Mucosa of rectum (tissue), 2 donors: ENCODE results near the gene FAM13C.
"Not testable (repeated sequence)": the region's sequence is repeated elsewhere in the genome, so short reads cannot be mapped to it uniquely, and the experiment has no call there.

Experiments
- H3K27ac ChIP-seq, 2 donors: one replicate each; pipeline ENCODE4 v1.7.0; 2013; ENCODE audit warnings: inconsistent platforms in 2 of 2, low read depth in 2 of 2, low read length in 2 of 2
- H3K27me3 ChIP-seq, 2 donors: one replicate each; pipeline ENCODE4 v1.7.0; 2013; ENCODE audit warnings: low read length in 2 of 2; ENCODE audit not compliant: control insufficient read depth in 2 of 2, insufficient read depth in 2 of 2
- H3K36me3 ChIP-seq, 2 donors: one replicate each; pipeline ENCODE4 v1.7.0; 2013; ENCODE audit warnings: low read length in 2 of 2; ENCODE audit not compliant: control insufficient read depth in 2 of 2, insufficient read depth in 2 of 2
- H3K4me1 ChIP-seq, 2 donors: one replicate each; pipeline ENCODE4 v1.7.0; 2013; ENCODE audit warnings: low read length in 2 of 2, mild to moderate bottlenecking in 1 of 2; ENCODE audit not compliant: control insufficient read depth in 2 of 2, insufficient read depth in 2 of 2
- H3K4me3 ChIP-seq, 2 donors: one replicate each; pipeline ENCODE4 v1.7.0; 2013; ENCODE audit warnings: low read length in 2 of 2
- H3K9ac ChIP-seq, 2 donors: one replicate each; pipeline ENCODE4 v1.7.0; 2013; ENCODE audit warnings: low read length in 2 of 2, low read depth in 1 of 2, mild to moderate bottlenecking in 1 of 2
- H3K9me3 ChIP-seq, 2 donors: one replicate each; pipeline ENCODE4 v1.7.0; 2013; ENCODE audit warnings: low read length in 2 of 2; ENCODE audit not compliant: control insufficient read depth in 2 of 2
- donor health status: healthy.
- donor health status: Normal muscosa, but diverticular disease.

Gene FAM13C

GRCh38 chr10:59229441-59229840 lies 132.9 kb downstream of the FAM13C start:
- Histone ChIP-seq H3K4me3 (no peak overlapping the region), H3K36me3 (no peaks in the 10 kb centered on the region), H3K4me1 (no peaks in the 10 kb centered on the region), H3K27me3 (no peaks in the 10 kb centered on the region), H3K9me3 (no peaks in the 10 kb centered on the region), H3K27ac (no peak overlapping the region), H3K9ac (no peak overlapping the region)

GRCh38 chr10:59227136-59227673 lies 135.1 kb downstream of the FAM13C start:
- no peak overlapping the region for H3K4me3 ChIP-seq
- no peaks in the 10 kb centered on the region for H3K4me1 ChIP-seq
- H3K9me3 ChIP-seq = no peaks in the 10 kb centered on the region
- no peaks in the 10 kb centered on the region for H3K27me3 ChIP-seq
- H3K9ac ChIP-seq = no peak overlapping the region
- no peak overlapping the region for H3K27ac ChIP-seq
- H3K36me3 ChIP-seq = no peaks in the 10 kb centered on the region

- no peaks in the 10 kb centered on the region for H3K27me3 ChIP-seq
- no peaks in the 10 kb centered on the region for H3K4me1 ChIP-seq
- H3K4me3 ChIP-seq = no peak overlapping the region
- no peaks in the 10 kb centered on the region for H3K36me3 ChIP-seq
- H3K9me3 ChIP-seq = no peaks in the 10 kb centered on the region
- H3K9ac ChIP-seq = no peak overlapping the region
- no peak overlapping the region for H3K27ac ChIP-seq
Measured at GRCh38 chr10:59225211-59225610, 137.1 kb downstream of the FAM13C start.

GRCh38 chr10:59223597-59223996 lies 138.8 kb downstream of the FAM13C start:
- not testable (repeated sequence) for H3K4me3 ChIP-seq, H3K27ac ChIP-seq, H3K9me3 ChIP-seq, H3K4me1 ChIP-seq, H3K36me3 ChIP-seq, H3K9ac ChIP-seq, H3K27me3 ChIP-seq

- Histone ChIP-seq H3K27me3 (no peaks in the 10 kb centered on the region), H3K9ac (no peak overlapping the region), H3K36me3 (no peaks in the 10 kb centered on the region), H3K27ac (no peak overlapping the region), H3K4me1 (no peaks in the 10 kb centered on the region), H3K4me3 (no peak overlapping the region), H3K9me3 (no peaks in the 10 kb centered on the region)
Measured at GRCh38 chr10:59222788-59223187, 139.6 kb downstream of the FAM13C start.

- H3K9ac ChIP-seq = no peak overlapping the region
- H3K4me3 ChIP-seq = no peak overlapping the region
- H3K4me1 ChIP-seq = no peaks in the 10 kb centered on the region
- H3K9me3 ChIP-seq = no peaks in the 10 kb centered on the region
- H3K27ac ChIP-seq = no peak overlapping the region
- H3K27me3 ChIP-seq = no peaks in the 10 kb centered on the region
- no peaks in the 10 kb centered on the region for H3K36me3 ChIP-seq
Measured at GRCh38 chr10:59216178-59216869, 146.0 kb downstream of the FAM13C start.

- H3K27ac ChIP-seq = no peak overlapping the region
- H3K4me3 ChIP-seq = no peak overlapping the region
- no peak overlapping the region for H3K9ac ChIP-seq
- no peaks in the 10 kb centered on the region for H3K36me3 ChIP-seq
- no peaks in the 10 kb centered on the region for H3K27me3 ChIP-seq
- H3K9me3 ChIP-seq = no peaks in the 10 kb centered on the region
- H3K4me1 ChIP-seq = no peaks in the 10 kb centered on the region
Measured at GRCh38 chr10:59214160-59214559, 148.2 kb downstream of the FAM13C start.

GRCh38 chr10:59212301-59212798 lies 150.0 kb downstream of the FAM13C start:
- Histone ChIP-seq H3K9ac (no peak overlapping the region), H3K27me3 (no peaks in the 10 kb centered on the region), H3K36me3 (no peaks in the 10 kb centered on the region), H3K4me3 (no peak overlapping the region), H3K27ac (no peak overlapping the region), H3K4me1 (no peaks in the 10 kb centered on the region), H3K9me3 (no peaks in the 10 kb centered on the region)

GRCh38 chr10:59206204-59206720 lies 156.1 kb downstream of the FAM13C start:
- Histone ChIP-seq H3K9me3 (no peaks in the 10 kb centered on the region), H3K27me3 (no peaks in the 10 kb centered on the region), H3K4me1 (no peaks in the 10 kb centered on the region), H3K9ac (no peak overlapping the region), H3K4me3 (no peak overlapping the region), H3K36me3 (no peaks in the 10 kb centered on the region), H3K27ac (no peak overlapping the region)
